K562 (cell line): ENCODE measurements around the gene PGAP2. TPM values are rescaled to one million over a fixed set of nuclear protein-coding genes. Genes with fewer than 3 reads are reported as not detected.

Experiments used
- ATAC-seq: fragments of 200-7000 bp; cut with Tn5 transposase; 3 replicates; pipeline ENCODE4 v1.9.1; 2020; ENCODE audit warnings: moderate library complexity
- BruUV-seq: library from RNA; stranded (reverse); fragments of 400-500 nt; replicated peaks from 2 replicates; lab custom pipeline; 2021; lab: Mats Ljungman, UMichigan
- CTCF ChIA-PET: fragments of 300-600 bp; formaldehyde crosslinking; extraction: SDS; loops from one replicate; lab custom pipeline; 2021; ENCODE audit warnings: low intra/inter-chr PET ratio; lab: Yijun Ruan, JAX
- POLR2A ChIA-PET: fragments of 300-600, 350-650 bp; sonication (Branson Sonifier 250); formaldehyde crosslinking; extraction: SDS; loops from one replicate; lab custom pipeline; 2021; ENCODE audit warnings: antibody characterized with exemption, inconsistent platforms; lab: Yijun Ruan, JAX
- DNase-seq, 4 experiments: peaks; one replicate each; pipeline versions ENCODE4 v3.0.0 to v3.0.0-alpha.2; 2011 to 2018; ENCODE audit warnings: low spot score in 3 of 4, mixed read lengths in 3 of 4; ENCODE audit errors: extremely low read depth in 1 of 4
- FAIRE-seq: peaks from 2 replicates; lab custom pipeline; 2011; peaks lifted over from hg19 to GRCh38; lab: Jason Lieb, UNC
- H2AFZ ChIP-seq: 2 replicates; pipeline ENCODE4 v1.6.0; 2011; ENCODE audit warnings: low read depth, low read length, control low read depth, inconsistent platforms
- H3K27ac ChIP-seq: fragments of 200-600 bp; 3 replicates; pipeline ENCODE4 v1.8.0; 2011; ENCODE audit warnings: low read depth, mild to moderate bottlenecking, control low read depth, inconsistent platforms, low read length, moderate library complexity, mixed read lengths; ENCODE audit errors: extremely low read depth
- H3K27me3 ChIP-seq, 2 experiments: fragments of 300-600 bp in 1 of 2; 2 replicates in 1 of 2; 3 replicates in 1 of 2; pipeline versions ENCODE4 v1.6.0 to v1.8.0; 2011; ENCODE audit warnings: inconsistent platforms in 2 of 2, low read length in 2 of 2, mild to moderate bottlenecking in 1 of 2, mixed read lengths in 1 of 2, moderate library complexity in 1 of 2; ENCODE audit not compliant: control insufficient read depth in 2 of 2, insufficient read depth in 2 of 2
- H3K36me3 ChIP-seq: fragments of 300-600 bp; 3 replicates; pipeline ENCODE4 v1.8.0; 2011; ENCODE audit warnings: mild to moderate bottlenecking, low read length, inconsistent platforms; ENCODE audit not compliant: control insufficient read depth, insufficient read depth
- H3K4me1 ChIP-seq, 2 experiments: fragments of 200-600 bp in 1 of 2; replicated peaks in 1 of 2; 2 replicates in 1 of 2; 3 replicates in 1 of 2; pipeline versions ENCODE4 v1.5.1 to v1.8.0; 2011; ENCODE audit warnings: inconsistent platforms in 2 of 2, low read length in 2 of 2, mild to moderate bottlenecking in 1 of 2, mixed read lengths in 1 of 2, moderate library complexity in 1 of 2; ENCODE audit not compliant: control insufficient read depth in 2 of 2, insufficient read depth in 2 of 2
- H3K4me2 ChIP-seq: 2 replicates; pipeline ENCODE4 v1.6.1; 2011; ENCODE audit warnings: low read length, control low read depth, inconsistent platforms, mixed read lengths; ENCODE audit not compliant: insufficient read depth
- H3K4me3 ChIP-seq: fragments of 200-600 bp; sonication (generic), shearing (Covaris generic); 2 replicates; pipeline ENCODE4 v1.5.1; 2016; ENCODE audit warnings: control low read depth, inconsistent platforms
- H3K79me2 ChIP-seq: fragments of 200-600 bp; 3 replicates; pipeline ENCODE4 v1.8.0; 2011; ENCODE audit warnings: low read length, inconsistent platforms; ENCODE audit not compliant: control insufficient read depth, insufficient read depth
- H3K9ac ChIP-seq, 2 experiments: 2 replicates each; pipeline versions ENCODE4 v1.6.0 to v1.6.1; 2011; ENCODE audit warnings: low read depth in 2 of 2, low read length in 2 of 2, control low read depth in 1 of 2, inconsistent platforms in 1 of 2, mild to moderate bottlenecking in 1 of 2, mixed read lengths in 1 of 2; ENCODE audit not compliant: insufficient read depth in 1 of 2
- H3K9me1 ChIP-seq: one replicate; pipeline ENCODE4 v1.6.0; 2011; ENCODE audit warnings: inconsistent platforms, mild to moderate bottlenecking, low read length, moderate library complexity; ENCODE audit not compliant: control insufficient read depth, insufficient read depth
- H3K9me3 ChIP-seq: replicated peaks from 2 replicates; pipeline ENCODE4 v1.5.1; 2011; ENCODE audit warnings: low read depth, low read length, inconsistent platforms; ENCODE audit not compliant: control insufficient read depth, insufficient read depth
- H4K20me1 ChIP-seq: replicated peaks from 2 replicates; pipeline ENCODE4 v1.6.1; 2011; ENCODE audit warnings: low read length, inconsistent platforms, mixed read lengths; ENCODE audit not compliant: control insufficient read depth, insufficient read depth
- BRD9 ChIP-seq: fragments of 450-650 bp; IDR thresholded peaks from 2 replicates; pipeline ENCODE4 v1.6.1; 2018; ENCODE audit warnings: low read depth; ENCODE audit not compliant: partially characterized antibody
- CBX8 ChIP-seq: fragments of 200-600 bp; sonication (generic); IDR thresholded peaks from 2 replicates; pipeline ENCODE4 v1.6.1; 2012; ENCODE audit warnings: borderline replicate concordance, mixed run types, low read depth, mild to moderate bottlenecking, moderate library complexity, mixed read lengths, low read length, control low read depth, inconsistent platforms; ENCODE audit not compliant: poor library complexity, severe bottlenecking; ENCODE audit errors: extremely low read depth
- ETV6 ChIP-seq, 3 experiments: fragments of 150-350 bp in 1 of 3; sonication (generic) in 1 of 3; formaldehyde crosslinking in 1 of 3; IDR thresholded peaks; 2 replicates each; pipeline versions ENCODE4 v1.6.1 to v1.8.0; 2014 to 2022; ENCODE audit warnings: borderline replicate concordance in 2 of 3, low read depth in 2 of 3, antibody characterized with exemption in 1 of 3, low read length in 1 of 3, mild to moderate bottlenecking in 1 of 3, missing genetic modification reagents in 1 of 3
- FOS ChIP-seq: IDR thresholded peaks from 3 replicates; pipeline ENCODE4 v1.6.1; 2011; ENCODE audit not compliant: insufficient read length; ENCODE audit errors: extremely low read depth
- FOXJ3 ChIP-seq: sonication (generic); formaldehyde crosslinking; IDR thresholded peaks from 2 replicates; pipeline ENCODE4 v1.4.0; 2020; ENCODE audit warnings: mild to moderate bottlenecking, missing genetic modification reagents
- HDAC8 ChIP-seq: fragments of 450-650 bp; IDR thresholded peaks from 2 replicates; pipeline ENCODE4 v1.6.1; 2016; ENCODE audit warnings: mild to moderate bottlenecking, missing genetic modification characterization, moderate library complexity, missing compliant biosample characterization
- IRF2 ChIP-seq: sonication (generic); formaldehyde crosslinking; IDR thresholded peaks from 2 replicates; pipeline ENCODE4 v1.8.1; 2022; ENCODE audit warnings: mild to moderate bottlenecking, missing genetic modification reagents
- KAT2B ChIP-seq: IDR thresholded peaks from one replicate; pipeline ENCODE4 v1.6.1; 2012; ENCODE audit warnings: low read depth, mild to moderate bottlenecking, control low read depth, inconsistent platforms, low read length, moderate library complexity
- MCM3 ChIP-seq: fragments of 450-650 bp; IDR thresholded peaks from 2 replicates; pipeline ENCODE4 v1.6.1; 2016
- RAD21 ChIP-seq, 2 experiments: fragments of 250-450 bp in 1 of 2; fragments of 450-650 bp in 1 of 2; sonication (Bioruptor Pico) in 1 of 2; formaldehyde crosslinking in 1 of 2; IDR thresholded peaks in 1 of 2; conservative IDR thresholded peaks in 1 of 2; 2 replicates each; pipeline versions ENCODE4 v1.4.0 to v1.8.0; 2020 to 2022; ENCODE audit warnings: mild to moderate bottlenecking in 2 of 2, moderate library complexity in 1 of 2
- RBM15 ChIP-seq: fragments of 200-400 bp; formaldehyde crosslinking; IDR thresholded peaks from 2 replicates; pipeline ENCODE4 v1.6.1; 2018; ENCODE audit warnings: mild to moderate bottlenecking, low read length, moderate library complexity; ENCODE audit not compliant: insufficient read depth
- RCOR1 ChIP-seq, 2 experiments: IDR thresholded peaks; 2 replicates each; pipeline ENCODE4 v1.6.1; 2012; ENCODE audit warnings: low read depth in 2 of 2, low read length in 2 of 2, borderline replicate concordance in 1 of 2, improper control_type of control experiment in 1 of 2
- SMAD2 ChIP-seq: fragments of 150-350 bp; IDR thresholded peaks from 2 replicates; pipeline ENCODE4 v1.6.1; 2014; ENCODE audit warnings: low read depth, mild to moderate bottlenecking, low read length
- SNRNP70 ChIP-seq: fragments of 200-400 bp; formaldehyde crosslinking; optimal IDR thresholded peaks from 2 replicates; pipeline ENCODE3; 2017; ENCODE audit warnings: low read depth, low read length
- SOX6 ChIP-seq: fragments of 450-650 bp; IDR thresholded peaks from 2 replicates; pipeline ENCODE4 v1.6.1; 2014; ENCODE audit warnings: mild to moderate bottlenecking
- ZEB2 ChIP-seq: fragments of 450-650 bp; IDR thresholded peaks from 2 replicates; pipeline ENCODE4 v1.6.1; 2016
- ZKSCAN3 ChIP-seq: fragments of 250-450 bp; sonication (Bioruptor Pico); IDR thresholded peaks from 2 replicates; pipeline ENCODE4 v1.4.0; 2020
- ZNF551 ChIP-seq: fragments of 250-450 bp; sonication (Bioruptor Pico); IDR thresholded peaks from 2 replicates; pipeline ENCODE4 v1.5.0; 2021; ENCODE audit warnings: mild to moderate bottlenecking, moderate library complexity
- WGBS: fragments of 100-300 bp; shearing (Covaris generic); methylation state at CpG from one replicate; pipeline ENCODE4 v1.1.6; 2016; ENCODE audit warnings: low coverage, mixed read lengths; ENCODE audit not compliant: insufficient coverage; ENCODE audit errors: missing lambda C conversion rate; 5-methylcytosine and 5-hydroxymethylcytosine counted together
- in situ Hi-C: fragments of 300-500 bp; cut with MboI; formaldehyde crosslinking; loops from 4 replicates; pipeline ENCODE4 v1.15.0; 2018; ENCODE audit warnings: inconsistent platforms, mixed read lengths
- intact Hi-C: fragments of 100-400 bp; cut with micrococcal nuclease; formaldehyde crosslinking; loops from 2 replicates; pipeline ENCODE4 v1.14.2; 2022
- polyA plus RNA-seq, 8 experiments: library from polyadenylated mRNA; depleted of rRNA in 4 of 8; stranded (reverse) in 5 of 8; unstranded in 3 of 8; fragments of >200 nt; fragmentation: Nextera tagmentation in 2 of 8; fragmentation: Illumina TruSeq in 1 of 8; extraction: Ambion mirVana in 2 of 8; extraction: Trizol in 1 of 8; gene quantifications; 2 replicates each; pipeline versions ENCODE4 v1.2.1 to v1.2.3, GENCODE V29; 2011 to 2014; ENCODE audit warnings: inconsistent platforms in 1 of 8, missing spikeins in 1 of 8
- total RNA-seq, 7 experiments: library from RNA; depleted of rRNA in 6 of 7; stranded (reverse); fragments of >200 nt in 6 of 7; fragmentation: Illumina TruSeq in 2 of 7; extraction: Trizol in 2 of 7; gene quantifications; 2 replicates each; pipeline versions ENCODE4 v1.2.1 to v1.2.3, GENCODE V29; 2011 to 2021; ENCODE audit warnings: low replicate concordance in 1 of 7
- TF ChIP-seq, protein P1 (sequence below): sonication (generic); formaldehyde crosslinking; IDR thresholded peaks from 2 replicates; pipeline ENCODE4 v1.8.0; 2022; ENCODE audit warnings: mild to moderate bottlenecking, missing genetic modification reagents

Gene PGAP2
- total and polyA plus RNA-seq, 9 of the 15 experiments (the other 6 are each of a cell fraction or from before 2014, with no cell fraction given), result 17.9 to 47.2 (median 33.7) TPM

DNA sequence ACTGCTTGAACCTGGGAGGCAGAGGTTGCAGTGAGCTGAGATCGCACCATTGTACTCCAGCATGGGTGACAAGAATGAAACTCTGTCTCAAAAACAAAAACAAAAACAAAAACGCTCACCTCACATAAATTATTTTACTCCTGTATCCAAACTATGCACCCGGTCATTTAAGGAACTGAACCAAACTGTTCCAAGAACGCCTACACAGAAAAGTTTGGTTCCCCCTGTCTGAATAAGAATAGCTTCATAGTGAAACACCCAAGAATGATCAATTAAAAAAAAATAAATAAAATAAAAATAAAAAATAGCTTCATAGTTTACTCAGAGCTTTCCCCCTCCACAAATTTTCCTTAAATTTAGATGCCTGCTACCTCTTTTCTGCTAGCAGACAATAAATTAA, 24.7 kb upstream of the PGAP2 start:
- BruUV-seq, result no TSS peak
- Histone ChIP-seq H4K20me1 (0 out of 2 replicates have a peak, but pooled peaks cover 8% of the 10 kb centered on the region), H3K27me3 (no peaks in the 10 kb centered on the region), H3K9ac (no peak overlapping the region), H2AFZ (no peak overlapping the region), H3K4me2 (no peak overlapping the region), H3K79me2 (peaks cover 78% of the 10 kb centered on the region), H3K36me3 (peaks cover 83% of the 10 kb centered on the region), H3K9me1 (no peaks in the 10 kb centered on the region), H3K27ac (no peak overlapping the region), H3K4me1 (peaks cover 8 to 11% of the 10 kb centered on the region in 2 experiments; a peak in 4 of 5 replicates), H3K4me3 (no peak overlapping the region), H3K9me3 (no peaks in the 10 kb centered on the region)
- 78% methylated on average over 3 of the region's 4 CpGs for WGBS
- DNase-seq (no peak), ATAC-seq (no peak), FAIRE-seq (no peak)
- CTCF ChIA-PET, result no interaction called here
- POLR2A ChIA-PET, result interaction anchor here (1.6 kb wide), 1 partner anchor 13 kb away, joined by 11 read pairs; the partner anchor contains the start of gene NUP98
- in situ Hi-C loops (no loop called here), intact Hi-C loops (no loop called here)
- TF ChIP-seq RCOR1 (IDR thresholded peaks at IDR 0.05; ENCODE audit: borderline replicate concordance in 1 of 2, low read depth in 2 of 2, low read length in 2 of 2), result no peak
- TF ChIP-seq, protein P1, sequence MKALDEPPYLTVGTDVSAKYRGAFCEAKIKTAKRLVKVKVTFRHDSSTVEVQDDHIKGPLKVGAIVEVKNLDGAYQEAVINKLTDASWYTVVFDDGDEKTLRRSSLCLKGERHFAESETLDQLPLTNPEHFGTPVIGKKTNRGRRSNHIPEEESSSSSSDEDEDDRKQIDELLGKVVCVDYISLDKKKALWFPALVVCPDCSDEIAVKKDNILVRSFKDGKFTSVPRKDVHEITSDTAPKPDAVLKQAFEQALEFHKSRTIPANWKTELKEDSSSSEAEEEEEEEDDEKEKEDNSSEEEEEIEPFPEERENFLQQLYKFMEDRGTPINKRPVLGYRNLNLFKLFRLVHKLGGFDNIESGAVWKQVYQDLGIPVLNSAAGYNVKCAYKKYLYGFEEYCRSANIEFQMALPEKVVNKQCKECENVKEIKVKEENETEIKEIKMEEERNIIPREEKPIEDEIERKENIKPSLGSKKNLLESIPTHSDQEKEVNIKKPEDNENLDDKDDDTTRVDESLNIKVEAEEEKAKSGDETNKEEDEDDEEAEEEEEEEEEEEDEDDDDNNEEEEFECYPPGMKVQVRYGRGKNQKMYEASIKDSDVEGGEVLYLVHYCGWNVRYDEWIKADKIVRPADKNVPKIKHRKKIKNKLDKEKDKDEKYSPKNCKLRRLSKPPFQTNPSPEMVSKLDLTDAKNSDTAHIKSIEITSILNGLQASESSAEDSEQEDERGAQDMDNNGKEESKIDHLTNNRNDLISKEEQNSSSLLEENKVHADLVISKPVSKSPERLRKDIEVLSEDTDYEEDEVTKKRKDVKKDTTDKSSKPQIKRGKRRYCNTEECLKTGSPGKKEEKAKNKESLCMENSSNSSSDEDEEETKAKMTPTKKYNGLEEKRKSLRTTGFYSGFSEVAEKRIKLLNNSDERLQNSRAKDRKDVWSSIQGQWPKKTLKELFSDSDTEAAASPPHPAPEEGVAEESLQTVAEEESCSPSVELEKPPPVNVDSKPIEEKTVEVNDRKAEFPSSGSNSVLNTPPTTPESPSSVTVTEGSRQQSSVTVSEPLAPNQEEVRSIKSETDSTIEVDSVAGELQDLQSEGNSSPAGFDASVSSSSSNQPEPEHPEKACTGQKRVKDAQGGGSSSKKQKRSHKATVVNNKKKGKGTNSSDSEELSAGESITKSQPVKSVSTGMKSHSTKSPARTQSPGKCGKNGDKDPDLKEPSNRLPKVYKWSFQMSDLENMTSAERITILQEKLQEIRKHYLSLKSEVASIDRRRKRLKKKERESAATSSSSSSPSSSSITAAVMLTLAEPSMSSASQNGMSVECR (CRISPR knock-in tag), result no peak
- no peak for TF ChIP-seq KAT2B
- TF ChIP-seq FOS, result no peak
- no peak for TF ChIP-seq SNRNP70
- TF ChIP-seq RAD21 (CRISPR knock-in tag; conservative IDR thresholded peaks at IDR 0.05 in 1 of 2, IDR thresholded peaks at IDR 0.05 in 1 of 2), result no peak
- TF ChIP-seq ZKSCAN3, result no peak
- no peak for TF ChIP-seq ZNF551 (CRISPR knock-in tag)
- TF ChIP-seq CBX8, result no peak
- TF ChIP-seq BRD9, result no peak
- no peak for TF ChIP-seq HDAC8 (tag)
- TF ChIP-seq FOXJ3 (CRISPR knock-in tag), result no peak
- TF ChIP-seq RBM15, result no peak
- TF ChIP-seq ETV6 (IDR thresholded peaks at IDR 0.05; ENCODE audit: borderline replicate concordance in 1 of 2, low read depth in 2 of 2, low read length in 1 of 2), result no peak
- no peak for TF ChIP-seq ETV6 (CRISPR knock-in tag; IDR thresholded peaks at IDR 0.05; ENCODE audit: borderline replicate concordance)
- TF ChIP-seq ZEB2, result no peak
- no peak for TF ChIP-seq MCM3
- TF ChIP-seq SOX6, result no peak
- no peak for TF ChIP-seq IRF2 (CRISPR knock-in tag)
- TF ChIP-seq SMAD2, result no peak
